Measurements from ENCODE around the gene TSPAN17.
"Not testable (repeated sequence)": the region's sequence is repeated elsewhere in the genome, so short reads cannot be mapped to it uniquely, and the experiment has no call there.

Gene TSPAN17

DNA sequence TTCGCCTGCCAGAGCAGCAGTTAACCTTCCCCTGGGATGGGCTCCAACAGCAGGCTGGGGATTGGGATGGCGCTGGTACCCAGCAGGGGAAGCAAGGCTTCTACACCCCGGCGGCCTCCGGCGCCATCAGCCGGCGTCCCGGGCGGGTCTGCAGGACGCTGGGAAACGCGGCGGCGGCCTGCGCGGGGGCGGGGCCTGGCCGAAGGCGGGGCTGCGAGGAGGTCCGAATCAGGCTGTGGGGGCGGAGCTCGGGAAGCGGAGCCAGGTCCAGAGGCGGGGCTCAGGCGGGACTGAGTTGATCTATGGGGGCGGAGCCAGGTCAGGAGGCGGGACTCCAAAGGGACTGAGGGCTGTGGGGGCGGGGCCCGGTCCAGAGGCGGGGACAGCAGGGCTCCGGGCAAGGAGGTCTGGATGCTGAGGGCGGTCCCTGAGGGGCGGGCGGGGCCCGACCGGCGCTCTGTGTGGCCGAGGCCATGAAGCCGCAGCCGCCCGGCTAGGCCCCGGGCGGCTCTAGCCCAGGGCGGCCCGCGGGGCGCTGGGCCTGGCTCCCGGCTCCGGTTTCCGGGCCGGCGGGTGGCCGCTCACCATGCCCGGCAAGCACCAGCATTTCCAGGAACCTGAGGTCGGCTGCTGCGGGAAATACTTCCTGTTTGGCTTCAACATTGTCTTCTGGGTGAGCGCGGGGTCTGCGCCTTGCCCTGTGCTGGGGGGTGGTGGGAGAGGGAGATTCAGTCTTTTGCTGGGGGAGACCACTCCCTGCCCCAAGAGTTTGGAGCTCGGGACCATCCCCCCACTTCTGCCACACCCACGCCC is at the start of gene TSPAN17:
TSS of gene TSPAN17 (plus strand) at position 455 of the 813 bp plus-strand sequence. CDS start at position 587, 132 bp downstream.
- DNase-seq = peak; percentile 100

GRCh38 chr5:176599749-176600430 is 47.4 kb upstream of the TSPAN17 start:
- DNase-seq = not testable (repeated sequence)

- no peak for DNase-seq
Observed at GRCh38 chr5:176601901-176602482, 45.3 kb upstream of the TSPAN17 start.

DNA sequence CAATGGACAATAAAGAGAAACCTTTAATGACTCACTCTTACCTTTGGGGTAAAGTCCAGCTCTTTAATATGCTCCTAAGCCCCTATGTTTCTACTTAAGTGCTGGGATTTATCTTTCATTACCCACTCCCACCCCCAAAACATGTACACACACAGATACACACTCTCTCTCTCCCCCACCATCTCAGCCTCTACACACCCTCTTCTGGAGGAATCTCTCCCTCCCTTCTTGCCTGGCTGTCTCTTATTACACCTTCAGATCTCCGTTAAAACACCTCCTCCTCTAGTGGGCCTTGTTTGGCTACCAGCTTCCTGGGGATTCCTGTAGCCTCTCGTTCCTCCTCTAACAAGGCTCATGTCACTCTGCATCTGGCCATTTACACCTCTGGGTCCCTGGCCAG is 44.2 kb upstream of the TSPAN17 start:
- no peak for DNase-seq

- DNase-seq = no peak
Observed at GRCh38 chr5:176606032-176606431, 41.3 kb upstream of the TSPAN17 start.

- no peak for DNase-seq
Observed at GRCh38 chr5:176606875-176607274, 40.4 kb upstream of the TSPAN17 start.

GRCh38 chr5:176608142-176608705 is 39.1 kb upstream of the TSPAN17 start:
- no peak for DNase-seq

DNA sequence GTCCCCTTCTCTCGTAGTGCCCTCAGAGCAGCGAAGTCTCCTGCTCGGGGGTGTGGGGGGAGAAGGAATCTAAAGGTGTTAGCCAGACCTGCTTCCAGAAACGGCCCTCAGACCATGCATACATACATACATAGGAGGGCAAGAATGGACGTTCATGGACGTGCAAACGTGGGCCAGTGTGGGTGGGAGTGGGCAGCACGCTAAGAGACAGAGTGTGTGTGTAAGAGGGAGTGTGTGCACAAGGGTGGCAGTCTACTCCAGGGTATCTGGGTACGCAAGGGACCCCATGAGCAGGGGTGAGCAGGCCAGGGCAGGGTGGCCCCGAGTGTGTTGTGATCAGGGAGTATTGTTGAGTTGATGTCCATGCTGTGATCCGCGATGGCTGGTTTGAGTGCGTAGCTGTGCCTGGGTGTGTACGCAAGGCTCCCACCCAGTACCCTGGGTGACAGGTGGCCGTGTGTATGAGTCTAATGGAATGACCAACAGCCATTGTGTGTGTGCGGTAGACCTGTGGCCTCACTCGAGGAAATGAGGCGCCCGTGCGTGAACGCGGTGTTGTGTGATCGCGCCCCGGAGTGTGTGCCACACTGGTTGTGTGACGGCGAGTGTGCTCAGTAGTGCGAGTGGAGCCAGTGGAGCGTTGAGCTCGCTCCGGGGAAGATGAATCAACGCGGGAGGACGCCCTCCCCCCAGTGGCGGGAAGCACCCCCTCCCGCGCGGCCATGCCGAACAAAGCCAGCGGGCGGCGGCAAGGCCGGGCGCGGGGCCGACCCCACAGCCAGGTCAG is 38.2 kb upstream of the TSPAN17 start:
- peak; percentile 58 for DNase-seq

DNA sequence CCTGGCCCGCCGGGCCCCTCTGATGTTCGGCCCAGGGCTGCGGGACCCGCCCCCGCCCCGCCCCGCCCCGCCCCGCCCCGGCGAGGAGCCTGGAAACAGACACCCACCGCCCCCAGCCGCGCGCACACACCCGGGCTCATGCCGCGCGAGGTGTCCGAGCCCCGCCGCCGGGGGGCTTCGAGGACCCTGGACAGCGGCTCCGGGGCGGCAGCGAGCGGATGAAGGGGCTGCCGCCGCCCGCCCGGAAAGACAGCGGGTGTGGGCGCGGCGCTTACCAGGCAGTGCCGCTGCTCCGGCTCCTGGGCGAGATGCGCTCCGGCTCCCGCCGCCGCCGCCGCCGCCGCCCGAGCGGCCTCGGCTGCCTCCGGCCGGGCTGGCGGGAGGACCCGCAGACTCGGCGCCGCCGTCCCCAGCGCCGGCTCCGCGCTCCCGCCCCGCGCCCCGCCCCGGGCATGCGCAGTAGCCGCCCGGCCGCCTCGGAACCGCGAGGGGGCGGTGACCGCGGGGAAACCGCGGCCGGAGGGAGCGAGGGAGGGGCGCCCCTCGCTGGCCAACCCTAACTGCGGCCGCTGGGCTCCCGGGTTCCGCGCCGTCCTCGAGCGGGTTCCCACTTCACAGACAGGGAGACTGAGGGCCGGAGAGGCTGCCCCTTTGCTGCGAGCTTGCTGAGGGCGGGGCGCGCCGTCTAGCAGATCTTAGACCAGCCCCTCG is 37.4 kb upstream of the TSPAN17 start, which contains the start of gene GPRIN1:
TSS of gene GPRIN1 (minus strand) at position 433 of the 711 bp plus-strand sequence. CDS start 10,322 bp downstream, outside the sequence.
- DNase-seq = peak; percentile 84

- DNase-seq = peak; percentile 58
Observed at GRCh38 chr5:176610435-176610773, 36.9 kb upstream of the TSPAN17 start.

DNA sequence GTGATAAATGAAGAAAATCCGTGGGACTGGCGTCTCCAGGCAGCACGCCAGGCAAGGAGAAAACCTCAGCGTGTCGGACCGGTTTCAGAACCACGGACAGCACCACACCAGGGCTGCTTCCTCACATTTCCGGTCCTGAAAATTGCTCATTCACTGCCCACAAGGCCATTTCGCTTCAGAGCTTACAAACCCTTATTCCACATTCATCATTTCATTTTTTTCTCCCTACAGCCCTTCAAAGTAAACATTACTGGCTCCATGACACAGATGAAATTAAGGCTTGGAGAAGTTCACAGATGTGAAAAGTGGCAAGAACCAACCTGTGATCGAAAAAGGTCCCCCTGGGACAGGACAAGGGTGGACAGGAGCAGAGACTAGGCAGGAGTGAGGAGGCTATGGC is 35.8 kb upstream of the TSPAN17 start:
- no peak for DNase-seq

DNA sequence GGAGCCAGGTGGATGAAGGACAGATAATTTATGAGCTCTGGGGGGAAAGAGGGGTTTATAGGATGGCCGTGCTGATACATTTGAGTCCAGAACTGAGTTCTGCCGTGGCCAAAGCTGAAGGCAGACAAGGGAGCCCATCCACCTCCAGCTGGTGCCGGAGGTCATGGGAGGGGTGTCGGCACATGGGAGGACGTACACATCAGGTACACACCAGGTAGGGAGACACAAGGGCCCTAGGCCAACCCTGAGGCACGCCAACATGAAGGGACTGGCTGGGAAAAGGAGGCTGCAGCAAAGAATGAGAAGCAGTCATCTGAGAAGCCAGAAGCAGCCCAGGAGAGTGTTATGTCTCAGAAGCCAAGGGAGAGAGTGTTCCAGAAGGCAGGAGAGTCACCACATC is 35.3 kb upstream of the TSPAN17 start:
- DNase-seq = no peak

DNA sequence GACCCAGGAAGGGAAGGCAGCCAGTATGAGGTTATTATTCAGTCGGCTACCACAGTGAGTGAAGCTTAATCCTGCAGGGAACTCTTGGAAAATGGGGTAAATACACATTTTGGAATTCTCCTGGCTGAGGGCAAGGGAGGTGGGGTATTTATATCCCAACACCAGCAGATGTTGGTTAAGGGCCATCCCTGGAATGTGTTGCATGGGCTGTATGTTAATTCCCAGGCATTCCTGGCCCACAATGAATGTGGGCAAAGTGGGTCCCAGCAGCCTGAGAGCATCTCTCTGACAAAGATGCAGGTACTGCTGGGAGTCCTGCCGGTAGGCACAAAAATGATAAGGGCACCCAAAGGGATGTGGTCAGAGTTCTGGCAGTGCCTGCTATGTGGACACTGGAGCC is 34.4 kb upstream of the TSPAN17 start:
- no peak for DNase-seq

DNA sequence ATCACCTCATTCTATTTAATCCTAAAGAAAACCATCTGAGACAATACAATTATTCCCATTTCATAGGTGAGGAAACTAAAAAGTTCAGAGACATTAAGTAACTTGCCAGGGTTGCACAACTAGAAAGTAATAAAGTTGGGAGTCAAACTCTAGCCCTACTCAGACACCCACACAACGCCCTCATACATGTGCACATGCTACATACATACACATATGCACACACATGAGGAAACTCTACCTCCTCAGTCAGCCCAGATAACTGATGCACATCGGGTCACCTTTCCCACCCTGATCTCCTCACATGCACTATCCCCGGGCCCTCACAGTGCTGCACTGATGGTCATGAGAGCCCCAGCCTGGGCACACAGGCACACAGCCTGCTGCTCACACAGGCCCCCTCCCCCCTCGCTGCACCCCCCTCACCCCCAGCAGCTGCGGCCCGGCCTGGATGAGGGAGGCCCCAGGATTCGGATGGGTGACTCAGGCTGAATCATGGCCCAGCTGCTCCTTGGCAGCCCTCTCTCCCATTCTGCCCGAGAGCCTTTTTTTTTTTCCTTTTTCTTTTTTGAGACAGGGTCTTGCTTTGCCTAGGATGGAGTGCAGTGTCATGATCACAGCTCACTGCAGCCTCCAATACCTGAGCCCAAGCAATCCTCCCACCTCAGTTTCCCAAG is 32.3 kb upstream of the TSPAN17 start:
- no peak for DNase-seq

GRCh38 chr5:176616511-176616910 is 30.8 kb upstream of the TSPAN17 start:
- DNase-seq = no peak

DNA sequence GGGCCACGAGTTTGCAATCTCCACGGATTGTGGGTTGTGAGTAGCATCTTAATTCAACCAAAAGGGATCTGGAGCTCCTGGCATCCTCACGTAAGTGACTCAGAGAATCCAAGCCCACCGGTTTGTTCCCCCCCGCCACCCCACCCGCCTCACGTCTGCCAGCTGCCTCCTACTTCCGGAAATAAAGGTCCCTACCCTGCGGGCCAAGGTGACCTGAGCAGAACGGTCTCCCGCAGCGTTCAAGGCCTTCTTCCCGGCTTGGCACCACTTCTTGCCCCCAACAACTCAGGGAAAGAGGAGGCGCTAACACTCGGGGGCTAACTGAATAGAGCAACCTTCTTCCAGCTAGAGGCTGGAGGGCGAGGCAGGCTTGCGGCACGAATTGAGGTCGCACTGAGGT is 28.5 kb upstream of the TSPAN17 start:
- no peak for DNase-seq

- no peak for DNase-seq
Observed at GRCh38 chr5:176619203-176619568, 28.1 kb upstream of the TSPAN17 start.

DNA sequence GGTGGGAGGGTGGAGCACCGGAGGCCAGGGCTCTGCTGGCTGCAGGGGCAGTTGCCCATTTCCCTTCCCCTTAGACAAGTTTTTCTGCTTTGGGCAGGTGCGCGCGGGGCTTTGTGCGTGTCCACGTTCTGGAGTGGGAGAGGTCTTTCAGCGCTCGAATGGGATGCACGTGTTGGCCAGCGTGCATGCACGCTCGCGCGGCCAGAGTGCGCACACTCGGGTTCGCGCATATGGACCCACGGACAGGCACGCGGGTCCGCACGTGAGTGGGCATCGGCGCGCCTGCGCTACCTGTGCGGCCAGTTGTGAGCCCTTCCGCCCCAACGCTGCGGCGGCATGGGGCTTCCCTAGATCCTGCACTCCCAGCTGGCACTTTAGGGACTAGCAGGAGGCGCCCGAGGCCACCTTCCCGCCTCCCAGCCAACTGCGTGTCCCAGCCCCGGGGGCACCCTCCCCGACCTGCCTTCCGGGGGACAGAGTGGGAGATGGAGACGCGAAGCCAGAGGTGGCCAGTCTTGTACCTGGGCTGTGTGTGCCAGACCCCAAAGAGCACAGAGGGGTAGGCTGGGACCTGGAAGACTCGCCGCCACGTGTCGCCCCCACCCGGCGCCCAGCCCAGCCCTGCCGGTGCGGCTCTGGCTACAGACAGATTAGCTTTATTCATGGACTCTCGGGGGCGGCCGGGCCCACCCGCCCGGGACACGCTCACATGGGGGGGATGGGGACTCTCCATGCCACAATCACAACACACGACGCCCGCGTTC is 27.5 kb upstream of the TSPAN17 start:
- DNase-seq = no peak

- no peak for DNase-seq
Observed at GRCh38 chr5:176620333-176620981, 26.8 kb upstream of the TSPAN17 start.

GRCh38 chr5:176621661-176622079 is 25.6 kb upstream of the TSPAN17 start:
- DNase-seq = no peak

Data from NCI-H345 (cell line).